ENCODE data around the gene SPOUT1.

SPOUT1 gene

GRCh38 chr9:128841694-128842492 is 12.3 kb upstream of the SPOUT1 start:
- H3K4me3 ChIP-seq (ENCODE audit: low read depth, low read length): no peak overlapping the region
- TF ChIP-seq, protein P1, sequence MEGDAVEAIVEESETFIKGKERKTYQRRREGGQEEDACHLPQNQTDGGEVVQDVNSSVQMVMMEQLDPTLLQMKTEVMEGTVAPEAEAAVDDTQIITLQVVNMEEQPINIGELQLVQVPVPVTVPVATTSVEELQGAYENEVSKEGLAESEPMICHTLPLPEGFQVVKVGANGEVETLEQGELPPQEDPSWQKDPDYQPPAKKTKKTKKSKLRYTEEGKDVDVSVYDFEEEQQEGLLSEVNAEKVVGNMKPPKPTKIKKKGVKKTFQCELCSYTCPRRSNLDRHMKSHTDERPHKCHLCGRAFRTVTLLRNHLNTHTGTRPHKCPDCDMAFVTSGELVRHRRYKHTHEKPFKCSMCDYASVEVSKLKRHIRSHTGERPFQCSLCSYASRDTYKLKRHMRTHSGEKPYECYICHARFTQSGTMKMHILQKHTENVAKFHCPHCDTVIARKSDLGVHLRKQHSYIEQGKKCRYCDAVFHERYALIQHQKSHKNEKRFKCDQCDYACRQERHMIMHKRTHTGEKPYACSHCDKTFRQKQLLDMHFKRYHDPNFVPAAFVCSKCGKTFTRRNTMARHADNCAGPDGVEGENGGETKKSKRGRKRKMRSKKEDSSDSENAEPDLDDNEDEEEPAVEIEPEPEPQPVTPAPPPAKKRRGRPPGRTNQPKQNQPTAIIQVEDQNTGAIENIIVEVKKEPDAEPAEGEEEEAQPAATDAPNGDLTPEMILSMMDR (IDR thresholded peaks at IDR 0.05; ENCODE audit: borderline replicate concordance, insufficient read depth, low read depth, low read length): no peak

GRCh38 chr9:128840524-128840923 is 10.9 kb upstream of the SPOUT1 start:
- TF ChIP-seq, protein P1 (IDR thresholded peaks at IDR 0.05; ENCODE audit: borderline replicate concordance, insufficient read depth, low read depth, low read length): no peak
- no peak overlapping the region for H3K4me3 ChIP-seq (ENCODE audit: low read depth, low read length)

DNA sequence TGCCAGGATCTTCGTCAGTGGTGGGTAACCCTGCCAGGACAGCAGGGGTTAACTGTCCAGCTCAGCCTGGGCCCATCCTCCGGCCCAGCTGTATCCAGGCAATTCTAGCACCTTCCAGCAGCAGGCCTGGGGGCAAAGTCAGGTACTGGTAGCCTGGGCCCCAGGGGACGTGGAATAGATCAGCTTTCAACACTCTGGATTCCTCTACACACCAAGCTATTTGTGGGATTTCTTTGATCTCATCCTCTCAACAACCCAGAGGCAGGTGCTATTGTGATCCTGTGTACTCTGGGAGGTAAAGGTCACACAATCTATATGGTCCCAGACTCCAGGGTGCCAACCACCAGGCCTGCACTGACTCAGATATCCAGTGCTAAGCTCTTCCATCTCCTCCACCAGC is 8.7 kb upstream of the SPOUT1 start:
- TF ChIP-seq, protein P1 (IDR thresholded peaks at IDR 0.05; ENCODE audit: borderline replicate concordance, insufficient read depth, low read depth, low read length): no peak
- H3K4me3 ChIP-seq (ENCODE audit: low read depth, low read length): no peak overlapping the region

- H3K4me3 ChIP-seq (ENCODE audit: low read depth, low read length): no peak overlapping the region
- TF ChIP-seq, protein P1 (IDR thresholded peaks at IDR 0.05; ENCODE audit: borderline replicate concordance, insufficient read depth, low read depth, low read length): no peak
Measured at GRCh38 chr9:128836509-128837145, 7.0 kb upstream of the SPOUT1 start.

GRCh38 chr9:128835246-128836210 is 5.9 kb upstream of the SPOUT1 start:
- H3K4me3 ChIP-seq (ENCODE audit: low read depth, low read length): no peak overlapping the region
- TF ChIP-seq, protein P1 (IDR thresholded peaks at IDR 0.05; ENCODE audit: borderline replicate concordance, insufficient read depth, low read depth, low read length): no peak

- TF ChIP-seq, protein P1 (IDR thresholded peaks at IDR 0.05; ENCODE audit: borderline replicate concordance, insufficient read depth, low read depth, low read length): no peak
- no peak overlapping the region for H3K4me3 ChIP-seq (ENCODE audit: low read depth, low read length)
Measured at GRCh38 chr9:128833696-128834095, 4.1 kb upstream of the SPOUT1 start.

Data from GM12875 (cell line).